HepG2 (cell line): ENCODE measurements around the gene AP1G1. TPM values are rescaled to one million over a fixed set of nuclear protein-coding genes. Genes with fewer than 3 reads are reported as not detected.

Experiments
- AKAP8 ChIP-seq: sonication (generic); formaldehyde crosslinking; IDR thresholded peaks from 2 replicates; pipeline ENCODE4 v1.5.1; 2020; ENCODE audit warnings: mild to moderate bottlenecking, missing genetic modification reagents
- ASH2L ChIP-seq: fragments of 300-600, 200-600 bp; sonication (generic); IDR thresholded peaks from 2 replicates; pipeline ENCODE4 v1.7.0; 2017; ENCODE audit warnings: low read depth, mild to moderate bottlenecking, moderate library complexity, mixed read lengths, low read length; ENCODE audit not compliant: insufficient read length
- ATM ChIP-seq: fragments of 450-650 bp; IDR thresholded peaks from 2 replicates; pipeline ENCODE4 v1.7.1; 2017; ENCODE audit warnings: mild to moderate bottlenecking, borderline replicate concordance
- HNRNPLL ChIP-seq: fragments of 200-400 bp; formaldehyde crosslinking; IDR thresholded peaks from 2 replicates; pipeline ENCODE4 v1.6.1; 2017; ENCODE audit warnings: mild to moderate bottlenecking, low read depth, low read length; ENCODE audit not compliant: poor library complexity, severe bottlenecking
- MTF2 ChIP-seq: sonication (generic); formaldehyde crosslinking; IDR thresholded peaks from 2 replicates; pipeline ENCODE4 v1.5.0; 2020; ENCODE audit warnings: missing genetic modification reagents, borderline replicate concordance
- RBFOX2 ChIP-seq: fragments of 200-400 bp; formaldehyde crosslinking; IDR thresholded peaks from 2 replicates; pipeline ENCODE4 v1.6.1; 2017; ENCODE audit warnings: low read depth, mild to moderate bottlenecking, low read length
- TGIF2 ChIP-seq: IDR thresholded peaks from 2 replicates; pipeline ENCODE4 v1.6.1; 2016; ENCODE audit warnings: control low read depth, missing compliant biosample characterization
- ZFP62 ChIP-seq: sonication (generic); formaldehyde crosslinking; IDR thresholded peaks from 2 replicates; pipeline ENCODE4 v1.4.0; 2020; ENCODE audit warnings: missing genetic modification reagents
- ZNF343 ChIP-seq: sonication (generic); formaldehyde crosslinking; IDR thresholded peaks from 2 replicates; pipeline ENCODE4 v1.4.0; 2020; ENCODE audit warnings: mild to moderate bottlenecking, missing genetic modification reagents
- polyA plus RNA-seq, 8 experiments: library from polyadenylated mRNA; depleted of rRNA in 3 of 8; stranded (reverse) in 7 of 8; unstranded in 1 of 8; fragments of >200 nt; fragmentation: Illumina TruSeq in 4 of 8; extraction: Trizol in 4 of 8; gene quantifications; 2 replicates each; pipeline versions ENCODE4 v1.2.1 to v1.2.3, GENCODE V29; 2011 to 2016; ENCODE audit warnings: low read depth in 4 of 8, missing spikeins in 1 of 8, mixed read lengths in 1 of 8; ENCODE audit not compliant: insufficient read depth in 1 of 8
- total RNA-seq, 5 experiments: library from RNA; depleted of rRNA; stranded (reverse); fragments of >200 nt; fragmentation: Illumina TruSeq; extraction: Trizol; gene quantifications; 2 replicates each; pipeline ENCODE4 v1.2.3, GENCODE V29; 2016; ENCODE audit warnings: low read depth in 1 of 5
- TF ChIP-seq, protein P1 (sequence below): sonication (generic); formaldehyde crosslinking; IDR thresholded peaks from 2 replicates; pipeline ENCODE4 v1.5.0; 2020; ENCODE audit warnings: mild to moderate bottlenecking, missing genetic modification reagents, borderline replicate concordance
- TF ChIP-seq, protein P2 (sequence below): sonication (generic); formaldehyde crosslinking; IDR thresholded peaks from 2 replicates; pipeline ENCODE4 v1.5.0; 2020; ENCODE audit warnings: missing genetic modification reagents
- TF ChIP-seq, protein P3 (sequence below): sonication (generic); formaldehyde crosslinking; IDR thresholded peaks from 2 replicates; pipeline ENCODE4 v1.8.1; 2023; ENCODE audit warnings: mild to moderate bottlenecking, missing genetic modification reagents
- TF ChIP-seq, protein P4 (sequence below): sonication (generic); formaldehyde crosslinking; IDR thresholded peaks from 2 replicates; pipeline ENCODE4 v1.4.0; 2020; ENCODE audit warnings: missing genetic modification reagents
- TF ChIP-seq, protein P5 (sequence below): sonication (generic); formaldehyde crosslinking; IDR thresholded peaks from 2 replicates; pipeline ENCODE4 v1.4.0; 2020; ENCODE audit warnings: missing genetic modification reagents

Gene AP1G1
- total and polyA plus RNA-seq, 2 of the 13 experiments (the other 11 are each of a cell fraction or from before 2014, with no cell fraction given): 62.2 to 66.2 TPM

DNA sequence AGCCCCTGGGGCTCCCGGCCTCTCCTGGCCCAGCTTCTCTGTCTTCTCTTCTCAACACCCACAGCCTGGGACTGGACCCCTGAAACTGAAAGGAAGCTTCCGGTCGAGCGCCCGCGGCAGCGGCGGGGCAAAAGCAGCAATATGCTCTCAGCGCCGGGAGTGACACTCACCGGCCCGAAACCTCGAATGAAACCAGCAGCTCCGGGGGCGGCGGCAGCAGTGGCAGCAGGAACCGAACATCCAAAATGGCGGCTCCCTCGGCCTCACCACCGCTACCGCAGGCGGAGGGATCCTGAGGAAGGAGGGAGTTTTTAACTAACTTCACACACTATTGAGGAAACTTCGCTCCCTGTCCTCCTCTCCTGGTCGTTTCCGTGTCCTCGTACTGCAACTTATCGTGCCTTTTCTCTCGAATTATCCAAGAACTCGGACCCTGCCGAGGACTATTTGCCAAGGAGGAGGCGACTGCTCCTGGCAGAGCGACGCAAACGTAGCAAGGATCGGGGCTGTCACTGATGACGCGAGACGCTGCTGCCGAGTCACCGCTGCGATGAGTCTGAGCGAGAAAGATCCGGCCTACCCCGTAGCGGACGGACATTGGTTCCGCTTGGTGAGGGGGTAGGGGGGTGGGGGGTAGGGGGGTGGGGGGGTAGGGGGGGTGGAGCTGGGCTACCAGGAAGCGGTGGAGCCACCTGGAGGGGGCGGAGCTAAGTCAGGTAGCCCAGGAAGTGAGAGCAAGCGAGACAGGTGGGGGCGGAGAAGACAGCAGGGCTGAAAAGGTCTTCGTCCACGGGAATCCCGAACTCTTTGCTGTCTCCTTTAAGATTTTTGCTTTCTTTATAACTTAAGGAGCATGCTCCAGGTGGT, at the start of gene AP1G1 (continued):
- TF ChIP-seq, protein P1, sequence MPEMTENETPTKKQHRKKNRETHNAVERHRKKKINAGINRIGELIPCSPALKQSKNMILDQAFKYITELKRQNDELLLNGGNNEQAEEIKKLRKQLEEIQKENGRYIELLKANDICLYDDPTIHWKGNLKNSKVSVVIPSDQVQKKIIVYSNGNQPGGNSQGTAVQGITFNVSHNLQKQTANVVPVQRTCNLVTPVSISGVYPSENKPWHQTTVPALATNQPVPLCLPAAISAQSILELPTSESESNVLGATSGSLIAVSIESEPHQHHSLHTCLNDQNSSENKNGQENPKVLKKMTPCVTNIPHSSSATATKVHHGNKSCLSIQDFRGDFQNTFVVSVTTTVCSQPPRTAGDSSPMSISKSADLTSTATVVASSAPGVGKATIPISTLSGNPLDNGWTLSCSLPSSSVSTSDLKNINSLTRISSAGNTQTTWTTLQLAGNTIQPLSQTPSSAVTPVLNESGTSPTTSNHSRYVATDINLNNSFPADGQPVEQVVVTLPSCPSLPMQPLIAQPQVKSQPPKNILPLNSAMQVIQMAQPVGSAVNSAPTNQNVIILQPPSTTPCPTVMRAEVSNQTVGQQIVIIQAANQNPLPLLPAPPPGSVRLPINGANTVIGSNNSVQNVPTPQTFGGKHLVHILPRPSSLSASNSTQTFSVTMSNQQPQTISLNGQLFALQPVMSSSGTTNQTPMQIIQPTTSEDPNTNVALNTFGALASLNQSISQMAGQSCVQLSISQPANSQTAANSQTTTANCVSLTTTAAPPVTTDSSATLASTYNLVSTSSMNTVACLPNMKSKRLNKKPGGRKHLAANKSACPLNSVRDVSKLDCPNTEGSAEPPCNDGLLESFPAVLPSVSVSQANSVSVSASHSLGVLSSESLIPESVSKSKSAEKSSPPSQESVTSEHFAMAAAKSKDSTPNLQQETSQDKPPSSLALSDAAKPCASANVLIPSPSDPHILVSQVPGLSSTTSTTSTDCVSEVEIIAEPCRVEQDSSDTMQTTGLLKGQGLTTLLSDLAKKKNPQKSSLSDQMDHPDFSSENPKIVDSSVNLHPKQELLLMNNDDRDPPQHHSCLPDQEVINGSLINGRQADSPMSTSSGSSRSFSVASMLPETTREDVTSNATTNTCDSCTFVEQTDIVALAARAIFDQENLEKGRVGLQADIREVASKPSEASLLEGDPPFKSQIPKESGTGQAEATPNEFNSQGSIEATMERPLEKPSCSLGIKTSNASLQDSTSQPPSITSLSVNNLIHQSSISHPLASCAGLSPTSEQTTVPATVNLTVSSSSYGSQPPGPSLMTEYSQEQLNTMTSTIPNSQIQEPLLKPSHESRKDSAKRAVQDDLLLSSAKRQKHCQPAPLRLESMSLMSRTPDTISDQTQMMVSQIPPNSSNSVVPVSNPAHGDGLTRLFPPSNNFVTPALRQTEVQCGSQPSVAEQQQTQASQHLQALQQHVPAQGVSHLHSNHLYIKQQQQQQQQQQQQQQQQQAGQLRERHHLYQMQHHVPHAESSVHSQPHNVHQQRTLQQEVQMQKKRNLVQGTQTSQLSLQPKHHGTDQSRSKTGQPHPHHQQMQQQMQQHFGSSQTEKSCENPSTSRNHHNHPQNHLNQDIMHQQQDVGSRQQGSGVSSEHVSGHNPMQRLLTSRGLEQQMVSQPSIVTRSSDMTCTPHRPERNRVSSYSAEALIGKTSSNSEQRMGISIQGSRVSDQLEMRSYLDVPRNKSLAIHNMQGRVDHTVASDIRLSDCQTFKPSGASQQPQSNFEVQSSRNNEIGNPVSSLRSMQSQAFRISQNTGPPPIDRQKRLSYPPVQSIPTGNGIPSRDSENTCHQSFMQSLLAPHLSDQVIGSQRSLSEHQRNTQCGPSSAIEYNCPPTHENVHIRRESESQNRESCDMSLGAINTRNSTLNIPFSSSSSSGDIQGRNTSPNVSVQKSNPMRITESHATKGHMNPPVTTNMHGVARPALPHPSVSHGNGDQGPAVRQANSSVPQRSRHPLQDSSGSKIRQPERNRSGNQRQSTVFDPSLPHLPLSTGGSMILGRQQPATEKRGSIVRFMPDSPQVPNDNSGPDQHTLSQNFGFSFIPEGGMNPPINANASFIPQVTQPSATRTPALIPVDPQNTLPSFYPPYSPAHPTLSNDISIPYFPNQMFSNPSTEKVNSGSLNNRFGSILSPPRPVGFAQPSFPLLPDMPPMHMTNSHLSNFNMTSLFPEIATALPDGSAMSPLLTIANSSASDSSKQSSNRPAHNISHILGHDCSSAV (CRISPR knock-in tag): peak; percentile 28; the same call in 1 of the 2 replicates
- TF ChIP-seq, protein P2, sequence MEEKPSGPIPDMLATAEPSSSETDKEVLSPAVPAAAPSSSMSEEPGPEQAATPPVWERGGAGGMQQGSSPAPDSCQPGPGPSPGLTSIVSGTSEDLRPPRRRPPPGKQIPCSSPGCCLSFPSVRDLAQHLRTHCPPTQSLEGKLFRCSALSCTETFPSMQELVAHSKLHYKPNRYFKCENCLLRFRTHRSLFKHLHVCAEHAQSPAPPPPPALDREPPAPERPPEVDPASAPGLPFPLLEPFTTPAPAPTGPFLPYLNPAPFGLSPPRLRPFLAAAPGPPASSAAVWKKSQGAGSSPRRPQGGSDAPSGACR (CRISPR knock-in tag): no peak
- TF ChIP-seq, protein P3, sequence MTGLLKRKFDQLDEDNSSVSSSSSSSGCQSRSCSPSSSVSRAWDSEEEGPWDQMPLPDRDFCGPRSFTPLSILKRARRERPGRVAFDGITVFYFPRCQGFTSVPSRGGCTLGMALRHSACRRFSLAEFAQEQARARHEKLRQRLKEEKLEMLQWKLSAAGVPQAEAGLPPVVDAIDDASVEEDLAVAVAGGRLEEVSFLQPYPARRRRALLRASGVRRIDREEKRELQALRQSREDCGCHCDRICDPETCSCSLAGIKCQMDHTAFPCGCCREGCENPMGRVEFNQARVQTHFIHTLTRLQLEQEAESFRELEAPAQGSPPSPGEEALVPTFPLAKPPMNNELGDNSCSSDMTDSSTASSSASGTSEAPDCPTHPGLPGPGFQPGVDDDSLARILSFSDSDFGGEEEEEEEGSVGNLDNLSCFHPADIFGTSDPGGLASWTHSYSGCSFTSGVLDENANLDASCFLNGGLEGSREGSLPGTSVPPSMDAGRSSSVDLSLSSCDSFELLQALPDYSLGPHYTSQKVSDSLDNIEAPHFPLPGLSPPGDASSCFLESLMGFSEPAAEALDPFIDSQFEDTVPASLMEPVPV (CRISPR knock-in tag): no peak
- TF ChIP-seq AKAP8 (CRISPR knock-in tag) (no peak), ZFP62 (CRISPR knock-in tag) (no peak), TGIF2 (peak; percentile 93), RBFOX2 (peak; percentile 93), HNRNPLL (peak; percentile 75), ATM (no peak), ASH2L (peak; percentile 100), MTF2 (CRISPR knock-in tag) (0 out of 2 replicates have a peak, but pooled peaks have one; percentile 10), ZNF343 (CRISPR knock-in tag) (no peak)
- TF ChIP-seq, protein P4, sequence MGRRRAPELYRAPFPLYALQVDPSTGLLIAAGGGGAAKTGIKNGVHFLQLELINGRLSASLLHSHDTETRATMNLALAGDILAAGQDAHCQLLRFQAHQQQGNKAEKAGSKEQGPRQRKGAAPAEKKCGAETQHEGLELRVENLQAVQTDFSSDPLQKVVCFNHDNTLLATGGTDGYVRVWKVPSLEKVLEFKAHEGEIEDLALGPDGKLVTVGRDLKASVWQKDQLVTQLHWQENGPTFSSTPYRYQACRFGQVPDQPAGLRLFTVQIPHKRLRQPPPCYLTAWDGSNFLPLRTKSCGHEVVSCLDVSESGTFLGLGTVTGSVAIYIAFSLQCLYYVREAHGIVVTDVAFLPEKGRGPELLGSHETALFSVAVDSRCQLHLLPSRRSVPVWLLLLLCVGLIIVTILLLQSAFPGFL (CRISPR knock-in tag): no peak
- TF ChIP-seq, protein P5, sequence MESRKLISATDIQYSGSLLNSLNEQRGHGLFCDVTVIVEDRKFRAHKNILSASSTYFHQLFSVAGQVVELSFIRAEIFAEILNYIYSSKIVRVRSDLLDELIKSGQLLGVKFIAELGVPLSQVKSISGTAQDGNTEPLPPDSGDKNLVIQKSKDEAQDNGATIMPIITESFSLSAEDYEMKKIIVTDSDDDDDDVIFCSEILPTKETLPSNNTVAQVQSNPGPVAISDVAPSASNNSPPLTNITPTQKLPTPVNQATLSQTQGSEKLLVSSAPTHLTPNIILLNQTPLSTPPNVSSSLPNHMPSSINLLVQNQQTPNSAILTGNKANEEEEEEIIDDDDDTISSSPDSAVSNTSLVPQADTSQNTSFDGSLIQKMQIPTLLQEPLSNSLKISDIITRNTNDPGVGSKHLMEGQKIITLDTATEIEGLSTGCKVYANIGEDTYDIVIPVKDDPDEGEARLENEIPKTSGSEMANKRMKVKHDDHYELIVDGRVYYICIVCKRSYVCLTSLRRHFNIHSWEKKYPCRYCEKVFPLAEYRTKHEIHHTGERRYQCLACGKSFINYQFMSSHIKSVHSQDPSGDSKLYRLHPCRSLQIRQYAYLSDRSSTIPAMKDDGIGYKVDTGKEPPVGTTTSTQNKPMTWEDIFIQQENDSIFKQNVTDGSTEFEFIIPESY (CRISPR knock-in tag): peak; percentile 78
